ENCODE measurements around the gene HTT. TPM values are rescaled to one million over a fixed set of nuclear protein-coding genes. Genes with fewer than 3 reads are reported as not detected.
"Not testable (repeated sequence)": the region's sequence is repeated elsewhere in the genome, so short reads cannot be mapped to it uniquely, and the experiment has no call there.

Gene HTT
- polyA plus RNA-seq, 1 donor from 2014 or later: 11.5 TPM

DNA sequence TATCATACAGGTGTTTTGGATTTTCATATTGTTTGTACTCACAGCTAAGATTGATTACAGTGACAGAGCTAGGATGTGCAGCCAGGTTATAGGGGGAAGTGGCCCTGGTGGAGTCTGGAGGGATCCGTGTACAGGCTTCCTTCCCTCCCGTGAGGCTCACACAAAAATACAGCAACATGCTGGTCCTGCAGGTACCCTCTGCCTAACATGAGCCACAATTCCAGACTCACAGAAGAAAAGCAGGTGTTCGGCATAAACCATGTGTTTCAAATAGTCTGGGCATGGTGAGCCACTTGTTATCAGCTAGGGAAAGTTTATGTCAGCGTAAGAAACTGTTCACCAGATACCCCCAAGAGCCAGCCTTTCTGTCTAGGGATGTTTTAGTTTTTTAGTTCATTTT lies 82.9 kb downstream of the HTT start:
- Histone ChIP-seq H3K27me3 (ENCODE audit: insufficient read depth, low read depth, low read length) (no peaks in the 10 kb centered on the region), H2AFZ (ENCODE audit: low read depth, low read length) (no peak overlapping the region), H3F3A (ENCODE audit: insufficient read depth, low read length, poor library complexity, severe bottlenecking) (no peaks in the 10 kb centered on the region), H3K4me3 (ENCODE audit: low read length) (no peak overlapping the region), H3K4me2 (ENCODE audit: low read length) (no peak overlapping the region), H3K9me2 (ENCODE audit: insufficient read depth, low read length) (no peaks in the 10 kb centered on the region), H3K9ac (ENCODE audit: low read length) (no peak overlapping the region), H3K9me3 (ENCODE audit: low read length) (no peaks in the 10 kb centered on the region), H4K20me1 (ENCODE audit: insufficient read depth) (no peaks in the 10 kb centered on the region), H3K79me2 (replicated peaks; ENCODE audit: insufficient read depth, low read length) (no peaks in the 10 kb centered on the region), H3K36me3 (ENCODE audit: insufficient read depth, low read length) (peaks cover 10% of the 10 kb centered on the region), H3K27ac (ENCODE audit: low read length) (no peak overlapping the region)
- TF ChIP-seq POLR2AphosphoS5 (IDR thresholded peaks at IDR 0.05): no peak

DNA sequence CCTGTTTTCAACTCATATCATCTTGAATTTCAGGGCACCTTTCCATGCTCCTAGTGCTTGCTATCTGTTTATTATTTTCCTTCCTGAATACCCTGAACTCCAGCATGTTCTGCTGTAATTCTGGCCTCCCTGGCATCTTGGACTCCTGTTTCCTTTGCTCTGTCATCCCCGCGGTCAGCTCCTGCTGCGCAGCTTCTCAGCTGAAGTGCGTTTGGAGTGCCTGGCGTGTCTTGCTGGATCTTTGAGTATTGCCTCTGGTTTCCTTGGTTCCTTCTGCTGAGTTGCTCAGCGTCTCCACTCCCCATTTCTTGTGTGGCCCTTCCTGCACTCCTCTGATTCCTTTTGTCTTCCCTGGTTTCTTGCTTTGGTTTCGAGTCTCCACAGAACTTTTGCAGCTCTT lies 84.4 kb downstream of the HTT start:
- Histone ChIP-seq H3K27me3 (ENCODE audit: insufficient read depth, low read depth, low read length) (no peaks in the 10 kb centered on the region), H3K4me2 (ENCODE audit: low read length) (no peak overlapping the region), H3K36me3 (ENCODE audit: insufficient read depth, low read length) (peaks cover 10% of the 10 kb centered on the region), H3K4me3 (ENCODE audit: low read length) (no peak overlapping the region), H4K20me1 (ENCODE audit: insufficient read depth) (no peaks in the 10 kb centered on the region), H2AFZ (ENCODE audit: low read depth, low read length) (no peak overlapping the region), H3K79me2 (replicated peaks; ENCODE audit: insufficient read depth, low read length) (no peaks in the 10 kb centered on the region), H3K27ac (ENCODE audit: low read length) (no peak overlapping the region), H3K9ac (ENCODE audit: low read length) (no peak overlapping the region), H3F3A (ENCODE audit: insufficient read depth, low read length, poor library complexity, severe bottlenecking) (no peaks in the 10 kb centered on the region), H3K9me3 (ENCODE audit: low read length) (no peaks in the 10 kb centered on the region), H3K9me2 (ENCODE audit: insufficient read depth, low read length) (no peaks in the 10 kb centered on the region)
- TF ChIP-seq SMC3 (conservative IDR thresholded peaks at IDR 0.05; ENCODE audit: poor library complexity) (no peak), RAD21 (conservative IDR thresholded peaks at IDR 0.05) (no peak), TAF1 (IDR thresholded peaks at IDR 0.05; ENCODE audit: low read depth) (no peak)

DNA sequence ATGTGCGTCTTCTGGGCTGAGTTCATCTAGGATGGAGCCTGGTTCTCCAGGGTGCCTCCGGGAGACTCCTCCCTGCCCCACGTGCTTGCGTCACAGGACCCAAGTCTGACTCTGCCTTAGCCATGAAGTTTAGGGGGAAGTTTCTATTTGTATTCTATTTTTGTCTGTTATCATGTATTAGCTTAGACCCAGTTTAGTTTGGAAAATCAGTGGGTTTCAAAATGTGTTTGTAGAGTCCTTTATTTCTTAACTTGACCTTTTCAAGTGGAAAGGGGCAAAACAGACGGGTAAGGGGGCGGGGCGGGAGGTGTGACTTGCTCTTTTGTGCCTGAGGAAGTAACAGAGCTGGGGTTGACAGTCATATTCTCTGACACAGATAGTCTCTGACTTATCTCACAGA lies 86.0 kb downstream of the HTT start:
- Histone ChIP-seq H2AFZ (ENCODE audit: low read depth, low read length) (no peak overlapping the region), H3K4me3 (ENCODE audit: low read length) (no peak overlapping the region), H3K9me3 (ENCODE audit: low read length) (no peaks in the 10 kb centered on the region), H3K79me2 (replicated peaks; ENCODE audit: insufficient read depth, low read length) (no peaks in the 10 kb centered on the region), H3K4me2 (ENCODE audit: low read length) (no peak overlapping the region), H3K9me2 (ENCODE audit: insufficient read depth, low read length) (no peaks in the 10 kb centered on the region), H3K9ac (ENCODE audit: low read length) (no peak overlapping the region), H3K27ac (ENCODE audit: low read length) (no peak overlapping the region), H3K27me3 (ENCODE audit: insufficient read depth, low read depth, low read length) (no peaks in the 10 kb centered on the region), H3K36me3 (ENCODE audit: insufficient read depth, low read length) (peaks cover 10% of the 10 kb centered on the region), H3F3A (ENCODE audit: insufficient read depth, low read length, poor library complexity, severe bottlenecking) (no peaks in the 10 kb centered on the region), H4K20me1 (ENCODE audit: insufficient read depth) (no peaks in the 10 kb centered on the region)
- no peak for TF ChIP-seq MXI1 (conservative IDR thresholded peaks at IDR 0.05; ENCODE audit: poor library complexity, severe bottlenecking)
- TF ChIP-seq, protein P1, sequence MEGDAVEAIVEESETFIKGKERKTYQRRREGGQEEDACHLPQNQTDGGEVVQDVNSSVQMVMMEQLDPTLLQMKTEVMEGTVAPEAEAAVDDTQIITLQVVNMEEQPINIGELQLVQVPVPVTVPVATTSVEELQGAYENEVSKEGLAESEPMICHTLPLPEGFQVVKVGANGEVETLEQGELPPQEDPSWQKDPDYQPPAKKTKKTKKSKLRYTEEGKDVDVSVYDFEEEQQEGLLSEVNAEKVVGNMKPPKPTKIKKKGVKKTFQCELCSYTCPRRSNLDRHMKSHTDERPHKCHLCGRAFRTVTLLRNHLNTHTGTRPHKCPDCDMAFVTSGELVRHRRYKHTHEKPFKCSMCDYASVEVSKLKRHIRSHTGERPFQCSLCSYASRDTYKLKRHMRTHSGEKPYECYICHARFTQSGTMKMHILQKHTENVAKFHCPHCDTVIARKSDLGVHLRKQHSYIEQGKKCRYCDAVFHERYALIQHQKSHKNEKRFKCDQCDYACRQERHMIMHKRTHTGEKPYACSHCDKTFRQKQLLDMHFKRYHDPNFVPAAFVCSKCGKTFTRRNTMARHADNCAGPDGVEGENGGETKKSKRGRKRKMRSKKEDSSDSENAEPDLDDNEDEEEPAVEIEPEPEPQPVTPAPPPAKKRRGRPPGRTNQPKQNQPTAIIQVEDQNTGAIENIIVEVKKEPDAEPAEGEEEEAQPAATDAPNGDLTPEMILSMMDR (IDR thresholded peaks at IDR 0.05; ENCODE audit: poor library complexity, severe bottlenecking): no peak
- TF ChIP-seq EZH2 (IDR thresholded peaks at IDR 0.05; ENCODE audit: borderline replicate concordance, insufficient read depth, low read length, poor library complexity, severe bottlenecking): no peak
- no peak for TF ChIP-seq RAD21 (conservative IDR thresholded peaks at IDR 0.05)
- no peak for TF ChIP-seq SMC3 (conservative IDR thresholded peaks at IDR 0.05; ENCODE audit: poor library complexity)
- no peak for TF ChIP-seq POLR2AphosphoS5 (IDR thresholded peaks at IDR 0.05)
- TF ChIP-seq, protein P2, sequence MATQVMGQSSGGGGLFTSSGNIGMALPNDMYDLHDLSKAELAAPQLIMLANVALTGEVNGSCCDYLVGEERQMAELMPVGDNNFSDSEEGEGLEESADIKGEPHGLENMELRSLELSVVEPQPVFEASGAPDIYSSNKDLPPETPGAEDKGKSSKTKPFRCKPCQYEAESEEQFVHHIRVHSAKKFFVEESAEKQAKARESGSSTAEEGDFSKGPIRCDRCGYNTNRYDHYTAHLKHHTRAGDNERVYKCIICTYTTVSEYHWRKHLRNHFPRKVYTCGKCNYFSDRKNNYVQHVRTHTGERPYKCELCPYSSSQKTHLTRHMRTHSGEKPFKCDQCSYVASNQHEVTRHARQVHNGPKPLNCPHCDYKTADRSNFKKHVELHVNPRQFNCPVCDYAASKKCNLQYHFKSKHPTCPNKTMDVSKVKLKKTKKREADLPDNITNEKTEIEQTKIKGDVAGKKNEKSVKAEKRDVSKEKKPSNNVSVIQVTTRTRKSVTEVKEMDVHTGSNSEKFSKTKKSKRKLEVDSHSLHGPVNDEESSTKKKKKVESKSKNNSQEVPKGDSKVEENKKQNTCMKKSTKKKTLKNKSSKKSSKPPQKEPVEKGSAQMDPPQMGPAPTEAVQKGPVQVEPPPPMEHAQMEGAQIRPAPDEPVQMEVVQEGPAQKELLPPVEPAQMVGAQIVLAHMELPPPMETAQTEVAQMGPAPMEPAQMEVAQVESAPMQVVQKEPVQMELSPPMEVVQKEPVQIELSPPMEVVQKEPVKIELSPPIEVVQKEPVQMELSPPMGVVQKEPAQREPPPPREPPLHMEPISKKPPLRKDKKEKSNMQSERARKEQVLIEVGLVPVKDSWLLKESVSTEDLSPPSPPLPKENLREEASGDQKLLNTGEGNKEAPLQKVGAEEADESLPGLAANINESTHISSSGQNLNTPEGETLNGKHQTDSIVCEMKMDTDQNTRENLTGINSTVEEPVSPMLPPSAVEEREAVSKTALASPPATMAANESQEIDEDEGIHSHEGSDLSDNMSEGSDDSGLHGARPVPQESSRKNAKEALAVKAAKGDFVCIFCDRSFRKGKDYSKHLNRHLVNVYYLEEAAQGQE (IDR thresholded peaks at IDR 0.05; ENCODE audit: borderline replicate concordance): no peak
- TF ChIP-seq TAF1 (IDR thresholded peaks at IDR 0.05; ENCODE audit: low read depth): no peak
- TF ChIP-seq EP300 (conservative IDR thresholded peaks at IDR 0.05; ENCODE audit: poor library complexity, severe bottlenecking): no peak

DNA sequence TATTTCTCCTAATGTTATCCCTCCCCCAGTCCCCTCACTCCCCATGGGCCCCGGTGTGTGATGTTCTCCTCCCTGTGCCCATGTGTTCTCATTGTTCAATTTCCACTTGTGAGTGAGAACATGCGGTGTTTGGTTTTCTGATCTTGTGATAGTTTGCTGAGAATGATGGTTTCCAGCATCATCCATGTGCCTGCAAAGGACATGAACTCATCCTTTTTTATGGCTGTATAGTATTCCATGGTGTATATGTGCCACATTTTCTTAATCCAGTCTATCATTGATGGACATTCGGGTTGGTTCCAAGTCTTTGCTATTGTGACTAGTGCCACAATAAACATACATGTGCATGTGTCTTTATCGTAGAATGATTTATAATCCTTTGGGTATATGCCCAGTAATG lies 86.6 kb downstream of the HTT start:
- not testable (repeated sequence) for H3K36me3 ChIP-seq (ENCODE audit: insufficient read depth, low read length)

DNA sequence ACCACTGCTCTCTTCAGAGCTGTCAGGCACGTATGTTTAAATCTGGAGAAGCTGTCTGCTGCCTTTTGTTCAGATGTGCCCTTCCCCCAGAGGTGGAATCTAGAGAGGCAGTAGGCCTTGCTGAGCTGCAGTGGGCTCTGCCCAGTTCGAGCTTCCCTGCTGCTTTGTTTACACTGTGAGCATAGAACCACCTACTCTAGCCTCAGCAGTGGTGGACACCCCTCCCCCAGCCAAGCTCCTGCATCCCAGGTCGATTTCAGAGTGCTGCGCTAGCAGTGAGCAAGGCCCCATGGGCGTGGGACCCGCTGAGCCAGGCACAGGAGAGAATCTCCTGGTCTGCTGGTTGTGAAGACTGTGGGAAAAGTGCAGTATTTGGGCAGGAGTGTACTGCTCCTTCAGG lies 92.0 kb downstream of the HTT start:
- not testable (repeated sequence) for H3F3A ChIP-seq (ENCODE audit: insufficient read depth, low read length, poor library complexity, severe bottlenecking); H2AFZ ChIP-seq (ENCODE audit: low read depth, low read length); H3K4me2 ChIP-seq (ENCODE audit: low read length); H3K9me2 ChIP-seq (ENCODE audit: insufficient read depth, low read length); H3K9me3 ChIP-seq (ENCODE audit: low read length); H3K79me2 ChIP-seq (replicated peaks; ENCODE audit: insufficient read depth, low read length); H3K36me3 ChIP-seq (ENCODE audit: insufficient read depth, low read length); H3K9ac ChIP-seq (ENCODE audit: low read length); H3K4me3 ChIP-seq (ENCODE audit: low read length); H3K27ac ChIP-seq (ENCODE audit: low read length); H3K27me3 ChIP-seq (ENCODE audit: insufficient read depth, low read depth, low read length); H4K20me1 ChIP-seq (ENCODE audit: insufficient read depth)

More for the DNA sequence above, 86.6 kb downstream of the HTT start:
- not testable (repeated sequence) for H3K79me2 ChIP-seq (replicated peaks; ENCODE audit: insufficient read depth, low read length); H3K9me2 ChIP-seq (ENCODE audit: insufficient read depth, low read length); H3K4me3 ChIP-seq (ENCODE audit: low read length); H3K9me3 ChIP-seq (ENCODE audit: low read length); H3K27me3 ChIP-seq (ENCODE audit: insufficient read depth, low read depth, low read length); H4K20me1 ChIP-seq (ENCODE audit: insufficient read depth); H2AFZ ChIP-seq (ENCODE audit: low read depth, low read length); H3F3A ChIP-seq (ENCODE audit: insufficient read depth, low read length, poor library complexity, severe bottlenecking); H3K4me2 ChIP-seq (ENCODE audit: low read length); H3K27ac ChIP-seq (ENCODE audit: low read length); H3K9ac ChIP-seq (ENCODE audit: low read length)
